Measurements from ENCODE around the gene SLC25A38. TPM values are rescaled to one million over a fixed set of nuclear protein-coding genes. Genes with fewer than 3 reads are reported as not detected.
"Not testable (repeated sequence)": the region's sequence is repeated elsewhere in the genome, so short reads cannot be mapped to it uniquely, and the experiment has no call there.

The SLC25A38 gene
- total RNA-seq, 4 donors from 2014 or later = 14.8 to 19.6 (median 15.7) TPM

DNA sequence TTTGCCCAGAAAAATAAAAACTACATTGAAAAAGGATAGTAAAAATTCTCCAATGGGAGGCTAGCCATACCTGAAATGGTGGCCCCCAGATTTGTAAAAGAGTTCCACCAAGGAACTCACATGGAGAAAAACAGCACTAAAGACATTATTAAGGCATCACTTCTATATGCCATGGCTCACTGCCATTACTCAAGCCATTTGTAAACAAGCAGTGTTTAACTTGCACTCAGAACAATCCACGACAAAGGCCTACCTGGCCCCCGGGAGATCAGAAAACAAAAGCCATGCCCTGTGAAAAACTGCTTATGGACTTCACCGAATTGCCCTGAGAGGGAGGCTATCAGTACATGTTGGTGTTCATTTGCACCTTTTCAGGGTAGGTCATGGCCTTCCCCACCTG, 34.1 kb upstream of the SLC25A38 start:
- no peaks in the 10 kb centered on the region for H3K9me3 ChIP-seq
- no peaks in the 10 kb centered on the region for H3K4me1 ChIP-seq
- no peak for DNase-seq (ENCODE audit: low spot score in 2 of 2)
- H3K36me3 ChIP-seq = no peaks in the 10 kb centered on the region
- H3K4me3 ChIP-seq = no peak overlapping the region
- WGBS = 71% methylated on average over 3 of the region's 3 CpGs
- no peak for TF ChIP-seq POLR2A (IDR thresholded peaks at IDR 0.05)
- TF ChIP-seq, protein P1, sequence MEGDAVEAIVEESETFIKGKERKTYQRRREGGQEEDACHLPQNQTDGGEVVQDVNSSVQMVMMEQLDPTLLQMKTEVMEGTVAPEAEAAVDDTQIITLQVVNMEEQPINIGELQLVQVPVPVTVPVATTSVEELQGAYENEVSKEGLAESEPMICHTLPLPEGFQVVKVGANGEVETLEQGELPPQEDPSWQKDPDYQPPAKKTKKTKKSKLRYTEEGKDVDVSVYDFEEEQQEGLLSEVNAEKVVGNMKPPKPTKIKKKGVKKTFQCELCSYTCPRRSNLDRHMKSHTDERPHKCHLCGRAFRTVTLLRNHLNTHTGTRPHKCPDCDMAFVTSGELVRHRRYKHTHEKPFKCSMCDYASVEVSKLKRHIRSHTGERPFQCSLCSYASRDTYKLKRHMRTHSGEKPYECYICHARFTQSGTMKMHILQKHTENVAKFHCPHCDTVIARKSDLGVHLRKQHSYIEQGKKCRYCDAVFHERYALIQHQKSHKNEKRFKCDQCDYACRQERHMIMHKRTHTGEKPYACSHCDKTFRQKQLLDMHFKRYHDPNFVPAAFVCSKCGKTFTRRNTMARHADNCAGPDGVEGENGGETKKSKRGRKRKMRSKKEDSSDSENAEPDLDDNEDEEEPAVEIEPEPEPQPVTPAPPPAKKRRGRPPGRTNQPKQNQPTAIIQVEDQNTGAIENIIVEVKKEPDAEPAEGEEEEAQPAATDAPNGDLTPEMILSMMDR (IDR thresholded peaks at IDR 0.05) = no peak
- no peaks in the 10 kb centered on the region for H3K27me3 ChIP-seq
- no peak overlapping the region for H3K27ac ChIP-seq

DNA sequence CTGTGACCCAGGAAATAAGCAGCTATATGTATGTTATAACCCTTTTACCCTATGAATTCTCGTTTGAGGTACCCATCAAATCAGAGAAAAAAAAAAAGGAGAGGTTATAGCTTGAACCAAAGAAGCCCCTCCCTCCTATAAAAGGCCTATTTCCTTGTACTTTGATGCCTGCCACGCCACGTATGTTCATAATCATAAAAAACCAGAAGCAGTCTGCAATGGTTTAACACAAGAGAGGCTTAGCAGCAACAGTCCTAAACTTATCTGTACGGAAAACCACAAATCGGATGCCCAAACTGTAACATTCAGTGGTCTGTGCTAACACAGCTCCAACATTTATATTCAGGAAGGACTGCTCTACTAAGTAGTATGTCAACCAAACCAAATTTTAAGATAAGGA, 32.5 kb upstream of the SLC25A38 start:
- WGBS = 69% methylated on average over 5 of the region's 5 CpGs
- no peaks in the 10 kb centered on the region for H3K27me3 ChIP-seq
- no peaks in the 10 kb centered on the region for H3K36me3 ChIP-seq
- no peaks in the 10 kb centered on the region for H3K9me3 ChIP-seq
- no peak for TF ChIP-seq POLR2A (IDR thresholded peaks at IDR 0.05)
- TF ChIP-seq EP300 (IDR thresholded peaks at IDR 0.05) = no peak
- TF ChIP-seq POLR2AphosphoS5 (IDR thresholded peaks at IDR 0.05) = no peak
- TF ChIP-seq, protein P1 (IDR thresholded peaks at IDR 0.05) = no peak
- no peak for DNase-seq (ENCODE audit: low spot score in 2 of 2)
- H3K27ac ChIP-seq = no peak overlapping the region
- H3K4me3 ChIP-seq = no peak overlapping the region
- H3K4me1 ChIP-seq = no peaks in the 10 kb centered on the region

DNA sequence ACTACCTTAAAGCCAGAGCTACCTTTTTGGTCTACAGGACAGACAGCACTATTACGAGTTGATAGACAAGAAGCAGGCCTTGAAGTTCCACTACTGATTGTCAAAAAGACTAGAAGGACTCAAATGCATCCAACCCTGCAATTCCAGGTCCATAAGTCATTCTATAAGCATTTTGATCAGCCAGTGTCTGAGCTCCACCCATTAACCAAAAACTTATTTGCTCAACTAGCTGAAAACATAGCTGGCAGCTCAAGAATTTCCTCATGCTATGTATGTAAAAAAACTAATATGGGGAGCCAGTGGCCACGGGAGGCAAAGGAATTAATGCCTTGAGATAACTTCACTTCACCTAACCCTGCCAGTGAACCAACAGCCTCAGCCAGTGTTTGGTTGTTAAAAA, 32.0 kb upstream of the SLC25A38 start:
- H3K36me3 ChIP-seq; DNase-seq (ENCODE audit: low spot score in 2 of 2); H3K27ac ChIP-seq; H3K4me1 ChIP-seq; H3K4me3 ChIP-seq; H3K27me3 ChIP-seq; H3K9me3 ChIP-seq: not testable (repeated sequence)
- WGBS = 78% methylated on average over 2 of the region's 2 CpGs

DNA sequence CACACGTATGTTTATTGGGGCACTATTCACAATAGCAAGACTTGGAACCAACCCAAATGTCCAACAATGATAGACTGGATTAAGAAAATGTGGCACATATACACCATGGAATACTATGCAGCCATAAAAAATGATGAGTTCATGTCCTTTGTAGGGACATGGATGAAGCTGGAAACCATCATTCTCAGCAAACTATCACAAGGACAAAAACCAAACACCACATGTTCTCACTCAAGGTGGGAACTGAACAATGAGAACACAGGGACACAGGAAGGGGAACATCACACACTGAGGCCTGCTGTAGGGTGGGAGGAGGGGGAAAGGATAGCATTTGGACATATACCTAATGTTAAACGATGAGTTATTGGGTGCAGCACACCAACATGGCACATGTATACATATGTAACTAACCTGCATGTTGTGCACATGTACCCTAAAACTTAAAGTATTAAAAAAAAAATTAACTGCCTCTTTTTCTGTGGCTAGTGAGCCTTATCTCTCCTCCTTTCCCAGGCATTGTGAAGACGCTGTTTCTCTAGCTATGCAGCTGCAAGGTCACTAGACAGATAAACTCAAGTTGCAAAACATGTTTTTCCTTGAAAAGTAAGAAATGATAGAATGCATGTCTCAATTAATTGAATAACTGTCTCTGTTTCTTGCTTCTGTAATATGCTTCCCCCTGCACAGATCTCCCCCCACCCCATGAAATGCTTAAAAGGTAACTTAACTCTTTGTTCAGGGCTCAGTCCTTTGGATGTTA, 29.8 kb upstream of the SLC25A38 start:
- H3K36me3 ChIP-seq; H3K27ac ChIP-seq; H3K4me1 ChIP-seq; H3K9me3 ChIP-seq; H3K27me3 ChIP-seq; H3K4me3 ChIP-seq; DNase-seq (ENCODE audit: low spot score in 2 of 2): not testable (repeated sequence)
- WGBS = 78% methylated on average over 3 of the region's 3 CpGs

DNA sequence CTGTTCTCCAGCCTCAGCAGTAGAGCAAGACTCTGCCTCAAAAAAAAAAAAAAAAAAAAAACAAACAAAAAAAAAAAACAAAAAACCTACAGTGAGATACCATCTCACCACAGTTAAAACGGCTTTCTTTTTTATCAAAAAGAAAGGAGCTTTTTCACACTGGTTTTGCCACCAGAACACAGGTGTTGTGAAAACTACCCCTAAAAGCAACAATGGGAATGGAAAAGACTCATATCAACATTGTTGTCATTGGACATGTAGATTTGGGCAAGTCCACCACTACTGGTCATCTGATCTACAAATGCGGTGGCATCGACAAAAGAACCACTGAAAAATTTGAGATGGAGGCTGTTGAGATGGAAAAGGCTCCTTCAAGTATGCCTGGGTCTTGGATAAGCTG, 24.8 kb upstream of the SLC25A38 start:
- no peaks in the 10 kb centered on the region for H3K36me3 ChIP-seq
- no peak overlapping the region for H3K27ac ChIP-seq
- TF ChIP-seq, protein P1 (IDR thresholded peaks at IDR 0.05) = no peak
- TF ChIP-seq POLR2A (IDR thresholded peaks at IDR 0.05) = no peak
- no peak for TF ChIP-seq POLR2AphosphoS5 (IDR thresholded peaks at IDR 0.05)
- TF ChIP-seq EP300 (IDR thresholded peaks at IDR 0.05) = no peak
- H3K9me3 ChIP-seq = no peaks in the 10 kb centered on the region
- H3K27me3 ChIP-seq = no peaks in the 10 kb centered on the region
- 79% methylated on average over 3 of the region's 3 CpGs for WGBS
- DNase-seq (ENCODE audit: low spot score in 2 of 2) = no peak
- H3K4me3 ChIP-seq = no peak overlapping the region
- no peaks in the 10 kb centered on the region for H3K4me1 ChIP-seq

DNA sequence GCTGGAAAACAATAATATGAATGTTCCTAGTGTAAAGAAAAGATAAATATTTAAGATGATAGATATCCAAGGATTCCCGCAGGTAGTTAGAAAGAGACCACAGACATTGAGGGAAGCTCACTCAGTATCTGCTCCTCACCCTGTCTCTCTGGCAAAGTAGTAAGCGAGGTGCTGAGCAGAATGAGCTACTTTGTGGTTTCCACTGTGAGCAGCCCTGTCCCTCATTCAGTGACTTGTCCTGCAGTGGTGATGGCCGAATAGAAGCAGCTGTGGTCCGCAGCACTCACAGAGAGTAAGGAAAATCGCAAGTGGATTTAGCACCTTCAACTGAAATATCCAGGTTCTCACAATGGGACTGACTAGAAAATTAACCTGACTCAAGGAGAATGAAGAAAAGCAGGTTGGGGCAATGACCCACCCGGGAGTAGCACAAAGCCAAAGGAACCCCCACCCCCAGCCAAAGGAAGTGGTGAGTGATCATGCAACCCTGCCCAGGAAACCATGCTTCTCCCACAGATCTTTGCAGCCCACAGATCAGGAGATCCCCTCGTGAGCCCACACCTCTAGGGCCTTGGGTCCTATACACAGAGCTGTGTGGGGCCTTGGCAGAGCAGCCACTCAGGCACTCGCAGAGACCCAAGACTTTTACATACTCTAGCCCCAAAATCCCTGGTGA, 21.8 kb upstream of the SLC25A38 start:
- Histone ChIP-seq H3K27ac (no peak overlapping the region), H3K36me3 (no peaks in the 10 kb centered on the region), H3K4me3 (no peak overlapping the region), H3K9me3 (no peaks in the 10 kb centered on the region), H3K4me1 (no peaks in the 10 kb centered on the region), H3K27me3 (no peaks in the 10 kb centered on the region)
- DNase-seq (ENCODE audit: low spot score in 2 of 2) = no peak
- TF ChIP-seq, protein P1 (IDR thresholded peaks at IDR 0.05) = no peak
- TF ChIP-seq POLR2A (IDR thresholded peaks at IDR 0.05) (no peak), EP300 (IDR thresholded peaks at IDR 0.05) (no peak), POLR2AphosphoS5 (IDR thresholded peaks at IDR 0.05) (no peak)
- 77% methylated on average over 7 of the region's 8 CpGs for WGBS

Data from suprapubic skin (tissue), 4 donors.